ENCODE data around the gene SLIT3. TPM values are rescaled to one million over a fixed set of nuclear protein-coding genes. Genes with fewer than 3 reads are reported as not detected.

The SLIT3 gene
- total and polyA plus RNA-seq, 2 donors (not counting 3 experiments of a cell fraction or from before 2014, with no cell fraction given) = 0.90 to 1.0 TPM

- CTCF ChIA-PET = no interaction called here
- dilution Hi-C loops (cut with MboI; ENCODE audit: extremely low pct_ligation_motif_present, low sequenced_read_pairs) = no loop called here
Observed at GRCh38 chr5:169114466-169115065, 186.4 kb downstream of the SLIT3 start.

DNA sequence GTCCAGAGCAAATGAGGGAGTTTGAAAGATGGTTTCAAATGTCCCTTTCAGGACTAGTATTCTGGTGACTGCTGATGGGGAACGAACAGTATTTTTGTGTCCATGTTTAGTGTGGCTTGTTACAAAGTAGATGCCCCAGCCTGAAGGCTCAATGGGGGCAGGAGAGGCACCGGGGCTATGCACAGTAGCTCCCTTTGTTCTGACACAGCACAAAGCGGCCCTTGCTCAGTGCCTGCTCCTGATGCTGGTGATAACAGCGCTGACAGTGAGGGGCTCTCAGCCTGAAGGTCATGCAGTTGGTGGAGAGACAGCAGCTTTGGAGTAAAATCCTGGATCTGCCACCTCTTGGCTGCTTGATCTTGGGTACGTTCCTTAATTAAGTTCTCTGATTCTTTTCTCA lies 188.9 kb downstream of the SLIT3 start:
- TF ChIP-seq POLR2A (IDR thresholded peaks at IDR 0.05; ENCODE audit: low read depth, low read length) (no peak), JUN (IDR thresholded peaks at IDR 0.05; ENCODE audit: borderline replicate concordance, insufficient read depth, insufficient read length, low read depth) (no peak), GATA2 (IDR thresholded peaks at IDR 0.05; ENCODE audit: insufficient read depth, insufficient read length, low read depth, low read length) (no peak)
- dilution Hi-C loops (cut with MboI; ENCODE audit: extremely low pct_ligation_motif_present, low sequenced_read_pairs) (no loop called here), intact Hi-C loops (cut with micrococcal nuclease) (no loop called here)
- Histone ChIP-seq H3K4me3 (replicated peaks in 1 of 3; ENCODE audit: insufficient read depth in 1 of 3, low read depth in 1 of 3, low read length in 3 of 3) (no peak overlapping the region), H4K20me1 (replicated peaks; ENCODE audit: control insufficient read depth, extremely low read depth, insufficient read depth, low read length) (no peaks in the 10 kb centered on the region), H3K4me2 (ENCODE audit: insufficient read depth, low read length) (no peak overlapping the region), H3K9ac (replicated peaks; ENCODE audit: extremely low read depth, insufficient read depth, low read length) (no peak overlapping the region), H3K9me3 (replicated peaks; ENCODE audit: control insufficient read depth, insufficient read depth, low read length) (no peaks in the 10 kb centered on the region), H3K4me1 (ENCODE audit: control insufficient read depth, extremely low read depth, insufficient read depth, low read length) (no peaks in the 10 kb centered on the region), H3K27ac (ENCODE audit: insufficient read depth, low read depth, low read length) (no peak overlapping the region), H2AFZ (ENCODE audit: low read depth, low read length) (no peak overlapping the region), H3K36me3 (ENCODE audit: control insufficient read depth in 2 of 2, extremely low read depth in 1 of 2, insufficient read depth in 2 of 2, low read length in 2 of 2) (no peaks in the 10 kb centered on the region), H3K27me3 (ENCODE audit: control insufficient read depth in 2 of 2, insufficient read depth in 2 of 2, low read length in 2 of 2) (no peaks in the 10 kb centered on the region), H3K79me2 (ENCODE audit: control insufficient read depth, insufficient read depth, low read length) (no peaks in the 10 kb centered on the region), H3K9me1 (replicated peaks; ENCODE audit: control insufficient read depth, extremely low read depth, insufficient read depth, low read length) (no peaks in the 10 kb centered on the region)
- DNase-seq (ENCODE audit: low read depth, low spot score) (no peak), FAIRE-seq (no peak)
- no TSS peak for BruUV-seq (replicated peaks)
- CTCF ChIA-PET = no interaction called here
- POLR2A ChIA-PET = no interaction called here

More at GRCh38 chr5:169114466-169115065, 186.4 kb downstream of the SLIT3 start:
- Histone ChIP-seq H3K27ac (ENCODE audit: insufficient read depth, low read depth, low read length) (no peak overlapping the region), H3K9me3 (replicated peaks; ENCODE audit: control insufficient read depth, insufficient read depth, low read length) (no peaks in the 10 kb centered on the region), H2AFZ (ENCODE audit: low read depth, low read length) (no peak overlapping the region), H3K27me3 (ENCODE audit: control insufficient read depth in 2 of 2, insufficient read depth in 2 of 2, low read length in 2 of 2) (no peaks in the 10 kb centered on the region), H3K36me3 (ENCODE audit: control insufficient read depth in 2 of 2, extremely low read depth in 1 of 2, insufficient read depth in 2 of 2, low read length in 2 of 2) (no peaks in the 10 kb centered on the region), H3K9ac (replicated peaks; ENCODE audit: extremely low read depth, insufficient read depth, low read length) (no peak overlapping the region), H4K20me1 (replicated peaks; ENCODE audit: control insufficient read depth, extremely low read depth, insufficient read depth, low read length) (no peaks in the 10 kb centered on the region), H3K4me1 (ENCODE audit: control insufficient read depth, extremely low read depth, insufficient read depth, low read length) (no peaks in the 10 kb centered on the region), H3K79me2 (ENCODE audit: control insufficient read depth, insufficient read depth, low read length) (no peaks in the 10 kb centered on the region), H3K4me3 (replicated peaks in 1 of 3; ENCODE audit: insufficient read depth in 1 of 3, low read depth in 1 of 3, low read length in 3 of 3) (no peak overlapping the region), H3K4me2 (ENCODE audit: insufficient read depth, low read length) (no peak overlapping the region), H3K9me1 (replicated peaks; ENCODE audit: control insufficient read depth, extremely low read depth, insufficient read depth, low read length) (no peaks in the 10 kb centered on the region)
- POLR2A ChIA-PET = no interaction called here
- intact Hi-C loops (cut with micrococcal nuclease) = loop anchor here (5.0 kb wide), 1 partner anchor 188 kb away; the partner anchor contains the start of gene SLIT3
- FAIRE-seq = no peak
- no peak for DNase-seq (ENCODE audit: low read depth, low spot score)
- no TSS peak for BruUV-seq (replicated peaks)
- TF ChIP-seq GATA2 (IDR thresholded peaks at IDR 0.05; ENCODE audit: insufficient read depth, insufficient read length, low read depth, low read length) (no peak), POLR2A (IDR thresholded peaks at IDR 0.05; ENCODE audit: low read depth, low read length) (no peak), EZH2 (IDR thresholded peaks at IDR 0.05; ENCODE audit: borderline replicate concordance, low read depth, low read length, severe bottlenecking) (no peak)
